Upper lobe of right lung (tissue), 1 donor: ENCODE measurements around the gene ZNF800. TPM values are rescaled to one million over a fixed set of nuclear protein-coding genes. Genes with fewer than 3 reads are reported as not detected.

Experiments used
- ATAC-seq: fragments of 200-7000 bp; cut with Tn5 transposase; one replicate; pipeline ENCODE4 v1.9.1; 2020; ENCODE audit warnings: mild to moderate bottlenecking, moderate library complexity
- DNase-seq: peaks from one replicate; pipeline ENCODE4 v3.0.0-alpha.2; 2020
- H3K27ac ChIP-seq: fragments of 200-600 bp; one replicate; pipeline ENCODE4 v1.8.0; 2022
- H3K27me3 ChIP-seq: fragments of 200-600 bp; one replicate; pipeline ENCODE4 v1.8.0; 2022; ENCODE audit warnings: mild to moderate bottlenecking
- H3K36me3 ChIP-seq: fragments of 200-600 bp; one replicate; pipeline ENCODE4 v1.8.0; 2022
- H3K4me1 ChIP-seq: fragments of 200-600 bp; one replicate; pipeline ENCODE4 v1.8.0; 2022
- H3K4me3 ChIP-seq: fragments of 200-600 bp; one replicate; pipeline ENCODE4 v1.8.0; 2022; ENCODE audit warnings: mild to moderate bottlenecking
- H3K9me3 ChIP-seq: fragments of 200-600 bp; one replicate; pipeline ENCODE4 v1.8.0; 2022
- intact Hi-C: fragments of 100-400 bp; cut with DNase I; formaldehyde crosslinking; loops from one replicate; pipeline ENCODE4 v1.11.0; 2022
- total RNA-seq: library from RNA; stranded (reverse); fragmentation: NEBNext Ultra II Directional; extraction: Animal tissue kit (Norgen Biotek cat#: 25700); gene quantifications from one replicate; pipeline ENCODE4 v1.2.1, GENCODE V29; 2021
- TF ChIP-seq, protein P1 (sequence below): fragments of 200-600 bp; IDR thresholded peaks from one replicate; pipeline ENCODE4 v1.8.0; 2022; ENCODE audit warnings: antibody characterized with exemption
- donor health status: DM: no; HTN: yes; CAD: no; lungs with severe emphysema.

Gene ZNF800
- total RNA-seq, 1 donor from 2014 or later: 34.9 TPM

DNA sequence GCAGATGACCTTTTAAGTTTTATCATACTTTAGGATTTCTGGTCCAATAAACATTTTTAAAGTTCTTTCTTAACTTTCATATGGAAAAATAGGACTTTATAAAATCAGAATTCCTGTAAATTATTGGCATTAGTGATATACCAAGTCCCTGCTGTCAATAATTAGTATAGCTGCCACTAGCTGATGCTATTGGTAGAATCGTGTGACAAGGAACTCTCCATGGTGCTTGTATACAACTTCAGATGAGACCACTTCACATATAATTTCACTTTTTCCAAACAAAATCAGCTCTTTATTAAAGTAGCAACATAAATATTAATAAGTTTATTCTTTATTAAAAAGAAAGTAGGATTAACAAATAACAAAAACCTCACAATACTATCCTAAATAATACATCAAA, 49.9 kb downstream of the ZNF800 start:
- Histone ChIP-seq H3K27me3 (peaks cover 5% of the 10 kb centered on the region), H3K27ac (no peak overlapping the region), H3K9me3 (no peaks in the 10 kb centered on the region), H3K36me3 (no peaks in the 10 kb centered on the region), H3K4me1 (no peaks in the 10 kb centered on the region), H3K4me3 (no peak overlapping the region)
- no peak for ATAC-seq
- TF ChIP-seq, protein P1, sequence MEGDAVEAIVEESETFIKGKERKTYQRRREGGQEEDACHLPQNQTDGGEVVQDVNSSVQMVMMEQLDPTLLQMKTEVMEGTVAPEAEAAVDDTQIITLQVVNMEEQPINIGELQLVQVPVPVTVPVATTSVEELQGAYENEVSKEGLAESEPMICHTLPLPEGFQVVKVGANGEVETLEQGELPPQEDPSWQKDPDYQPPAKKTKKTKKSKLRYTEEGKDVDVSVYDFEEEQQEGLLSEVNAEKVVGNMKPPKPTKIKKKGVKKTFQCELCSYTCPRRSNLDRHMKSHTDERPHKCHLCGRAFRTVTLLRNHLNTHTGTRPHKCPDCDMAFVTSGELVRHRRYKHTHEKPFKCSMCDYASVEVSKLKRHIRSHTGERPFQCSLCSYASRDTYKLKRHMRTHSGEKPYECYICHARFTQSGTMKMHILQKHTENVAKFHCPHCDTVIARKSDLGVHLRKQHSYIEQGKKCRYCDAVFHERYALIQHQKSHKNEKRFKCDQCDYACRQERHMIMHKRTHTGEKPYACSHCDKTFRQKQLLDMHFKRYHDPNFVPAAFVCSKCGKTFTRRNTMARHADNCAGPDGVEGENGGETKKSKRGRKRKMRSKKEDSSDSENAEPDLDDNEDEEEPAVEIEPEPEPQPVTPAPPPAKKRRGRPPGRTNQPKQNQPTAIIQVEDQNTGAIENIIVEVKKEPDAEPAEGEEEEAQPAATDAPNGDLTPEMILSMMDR: no peak
- intact Hi-C loops: no loop called here
- no peak for DNase-seq

DNA sequence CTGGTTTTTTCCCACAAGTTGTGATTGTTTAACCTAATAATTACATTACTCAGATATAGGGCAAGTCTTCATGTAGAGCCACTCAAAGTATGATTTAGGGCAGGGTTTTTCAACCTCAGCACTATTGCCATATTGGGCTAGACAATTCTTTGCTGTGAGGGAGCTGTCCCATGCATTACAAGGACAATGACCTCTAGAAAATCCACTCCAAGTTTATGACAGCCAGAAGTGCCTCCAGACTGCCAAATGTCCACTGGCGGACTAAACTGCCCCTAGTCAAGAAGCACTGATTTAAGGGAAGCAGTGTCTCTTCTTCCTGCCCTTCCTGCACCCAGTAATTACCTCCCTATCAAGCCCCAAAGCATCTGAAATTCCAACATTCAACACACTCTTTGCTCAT, 54.4 kb downstream of the ZNF800 start:
- intact Hi-C loops: no loop called here
- TF ChIP-seq, protein P1: no peak

DNA sequence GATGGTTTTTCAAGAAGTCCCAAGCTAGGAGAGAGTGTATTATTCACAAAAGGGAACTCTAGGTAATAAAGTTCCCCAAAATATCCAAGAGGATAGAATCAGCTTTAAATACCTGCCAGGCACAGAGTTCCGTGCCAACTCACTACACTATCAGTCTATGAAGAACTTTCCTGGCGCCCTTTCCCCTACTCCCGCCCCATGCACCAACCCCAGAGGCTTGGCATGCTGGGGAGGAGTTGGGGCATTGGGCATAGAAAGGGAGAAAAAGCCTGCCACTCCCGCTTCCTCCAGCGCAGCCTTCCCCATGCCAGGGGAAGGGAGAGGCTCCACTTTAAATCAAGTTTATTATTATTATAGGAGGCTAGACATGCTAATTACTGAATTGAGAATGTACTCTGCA, 54.9 kb downstream of the ZNF800 start:
- no peak for ATAC-seq
- TF ChIP-seq, protein P1: no peak

More for the DNA sequence above, 54.4 kb downstream of the ZNF800 start:
- Histone ChIP-seq H3K36me3 (no peaks in the 10 kb centered on the region), H3K9me3 (no peaks in the 10 kb centered on the region), H3K27me3 (peaks cover 5% of the 10 kb centered on the region), H3K4me3 (no peak overlapping the region), H3K27ac (no peak overlapping the region), H3K4me1 (no peaks in the 10 kb centered on the region)
- ATAC-seq (no peak), DNase-seq (no peak)

DNA sequence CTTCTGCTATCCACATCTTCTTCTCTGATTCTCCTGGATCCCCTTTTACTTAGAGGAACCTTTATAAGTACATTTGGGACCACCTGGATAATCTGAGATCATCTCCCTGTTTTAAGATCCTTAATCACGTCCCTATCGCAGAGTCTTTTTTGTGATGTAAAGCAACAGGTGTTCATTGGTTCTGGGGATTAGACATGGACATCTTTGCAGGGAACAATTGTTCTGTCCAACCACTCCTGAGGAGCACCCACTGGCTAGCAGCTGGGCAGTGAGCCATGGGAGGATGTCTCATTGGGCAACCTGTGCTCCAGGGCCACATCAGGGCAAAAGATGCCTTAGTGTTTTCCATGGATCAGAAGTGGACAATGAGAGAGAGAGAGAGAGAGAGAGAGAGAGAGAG, 56.0 kb downstream of the ZNF800 start:
- H3K4me3 ChIP-seq: no peak overlapping the region
- no peak overlapping the region for H3K27ac ChIP-seq
- no peaks in the 10 kb centered on the region for H3K36me3 ChIP-seq
- no peaks in the 10 kb centered on the region for H3K9me3 ChIP-seq
- H3K4me1 ChIP-seq: no peaks in the 10 kb centered on the region
- DNase-seq (no peak), ATAC-seq (no peak)
- TF ChIP-seq, protein P1: no peak
- intact Hi-C loops: no loop called here
- H3K27me3 ChIP-seq: peaks cover 5% of the 10 kb centered on the region

More for the DNA sequence above, 54.9 kb downstream of the ZNF800 start:
- Histone ChIP-seq H3K4me1 (no peaks in the 10 kb centered on the region), H3K4me3 (no peak overlapping the region), H3K36me3 (no peaks in the 10 kb centered on the region), H3K27ac (no peak overlapping the region), H3K27me3 (peaks cover 5% of the 10 kb centered on the region), H3K9me3 (no peaks in the 10 kb centered on the region)
- intact Hi-C loops: no loop called here
- no peak for DNase-seq

GRCh38 chr7:127332880-127333279, 59.6 kb downstream of the ZNF800 start:
- Histone ChIP-seq H3K27ac (no peak overlapping the region), H3K27me3 (no peaks in the 10 kb centered on the region), H3K36me3 (no peaks in the 10 kb centered on the region), H3K9me3 (no peaks in the 10 kb centered on the region), H3K4me1 (no peaks in the 10 kb centered on the region), H3K4me3 (no peak overlapping the region)
- intact Hi-C loops: no loop called here
- TF ChIP-seq, protein P1: no peak
- no peak for ATAC-seq
- no peak for DNase-seq

DNA sequence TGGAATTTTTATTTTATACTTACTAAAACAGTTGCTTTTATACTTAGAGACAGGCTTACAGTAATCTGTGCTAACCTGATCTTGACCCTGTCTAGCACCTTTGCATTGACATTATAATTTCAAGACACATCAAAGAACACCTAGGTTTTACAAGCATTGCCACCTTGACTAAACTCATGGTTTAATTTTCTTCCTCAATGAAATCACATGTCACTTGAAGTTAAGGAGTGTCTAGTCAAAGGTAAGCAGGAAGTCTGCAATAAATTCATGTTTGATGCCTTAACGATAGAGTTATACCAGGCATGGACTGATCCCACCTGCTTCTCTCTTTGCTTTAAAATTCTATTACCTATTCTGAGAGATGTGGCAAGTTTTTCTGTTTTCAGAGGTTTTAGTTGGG, 62.4 kb downstream of the ZNF800 start:
- H3K9me3 ChIP-seq: no peaks in the 10 kb centered on the region
- no peak overlapping the region for H3K27ac ChIP-seq
- H3K4me3 ChIP-seq: no peak overlapping the region
- DNase-seq (no peak), ATAC-seq (no peak)
- H3K36me3 ChIP-seq: no peaks in the 10 kb centered on the region
- H3K4me1 ChIP-seq: no peaks in the 10 kb centered on the region
- TF ChIP-seq, protein P1: no peak
- intact Hi-C loops: no loop called here
- H3K27me3 ChIP-seq: no peaks in the 10 kb centered on the region
